Naive B cell (primary cell): ENCODE data around the gene SOX2. TPM values are rescaled to one million over a fixed set of nuclear protein-coding genes. Genes with fewer than 3 reads are reported as not detected.
A peak's percentile ranks its signal among the peaks of the same experiment; 100 is the strongest.

Source experiments
- ATAC-seq, 2 donors: fragments of 150-1000 bp; cut with Tn5 transposase; 2 replicates each; pipeline ENCODE4 v1.10.0; 2021; ENCODE audit warnings: low read depth in 2 of 2, mild to moderate bottlenecking in 2 of 2, moderate library complexity in 2 of 2
- DNase-seq: peaks from one replicate; pipeline ENCODE4 v3.0.0; 2022
- H3K27ac Mint-ChIP-seq, 6 donors: one replicate each; pipeline ENCODE4 v1.8.0; 2020 to 2022; ENCODE audit warnings: mild to moderate bottlenecking in 6 of 6, mixed read lengths in 6 of 6, moderate library complexity in 5 of 6, inconsistent platforms in 2 of 6
- H3K27me3 Mint-ChIP-seq, 3 donors: one replicate each; pipeline ENCODE4 v1.8.0; 2021 to 2022; ENCODE audit warnings: mixed read lengths in 3 of 3, mild to moderate bottlenecking in 1 of 3
- H3K36me3 Mint-ChIP-seq, 2 donors: one replicate each; pipeline ENCODE4 v1.8.0; 2020 to 2022; ENCODE audit warnings: mixed read lengths in 2 of 2, inconsistent platforms in 1 of 2, mild to moderate bottlenecking in 1 of 2
- H3K4me1 Mint-ChIP-seq, 3 donors: one replicate each; pipeline ENCODE4 v1.8.0; 2020 to 2022; ENCODE audit warnings: mixed read lengths in 3 of 3, inconsistent platforms in 1 of 3, mild to moderate bottlenecking in 1 of 3, moderate library complexity in 1 of 3
- H3K4me3 Mint-ChIP-seq, 8 donors: one replicate each; pipeline ENCODE4 v1.8.0; 2020 to 2022; ENCODE audit warnings: mild to moderate bottlenecking in 8 of 8, mixed read lengths in 8 of 8, moderate library complexity in 8 of 8, inconsistent platforms in 2 of 8
- H3K9me3 Mint-ChIP-seq, 7 donors: one replicate each; pipeline ENCODE4 v1.8.0; 2020 to 2022; ENCODE audit warnings: mixed read lengths in 7 of 7, mild to moderate bottlenecking in 5 of 7, inconsistent platforms in 2 of 7, moderate library complexity in 1 of 7
- polyA plus RNA-seq, 6 donors: library from polyadenylated mRNA; unstranded; fragments of 300-500 nt; fragmentation: Illumina TruSeq; gene quantifications; one replicate each; pipeline ENCODE4 v1.2.3, GENCODE V29; 2021; ENCODE audit warnings: low read depth in 6 of 6

The SOX2 gene
- polyA plus RNA-seq, 6 donors from 2014 or later: not detected

DNA sequence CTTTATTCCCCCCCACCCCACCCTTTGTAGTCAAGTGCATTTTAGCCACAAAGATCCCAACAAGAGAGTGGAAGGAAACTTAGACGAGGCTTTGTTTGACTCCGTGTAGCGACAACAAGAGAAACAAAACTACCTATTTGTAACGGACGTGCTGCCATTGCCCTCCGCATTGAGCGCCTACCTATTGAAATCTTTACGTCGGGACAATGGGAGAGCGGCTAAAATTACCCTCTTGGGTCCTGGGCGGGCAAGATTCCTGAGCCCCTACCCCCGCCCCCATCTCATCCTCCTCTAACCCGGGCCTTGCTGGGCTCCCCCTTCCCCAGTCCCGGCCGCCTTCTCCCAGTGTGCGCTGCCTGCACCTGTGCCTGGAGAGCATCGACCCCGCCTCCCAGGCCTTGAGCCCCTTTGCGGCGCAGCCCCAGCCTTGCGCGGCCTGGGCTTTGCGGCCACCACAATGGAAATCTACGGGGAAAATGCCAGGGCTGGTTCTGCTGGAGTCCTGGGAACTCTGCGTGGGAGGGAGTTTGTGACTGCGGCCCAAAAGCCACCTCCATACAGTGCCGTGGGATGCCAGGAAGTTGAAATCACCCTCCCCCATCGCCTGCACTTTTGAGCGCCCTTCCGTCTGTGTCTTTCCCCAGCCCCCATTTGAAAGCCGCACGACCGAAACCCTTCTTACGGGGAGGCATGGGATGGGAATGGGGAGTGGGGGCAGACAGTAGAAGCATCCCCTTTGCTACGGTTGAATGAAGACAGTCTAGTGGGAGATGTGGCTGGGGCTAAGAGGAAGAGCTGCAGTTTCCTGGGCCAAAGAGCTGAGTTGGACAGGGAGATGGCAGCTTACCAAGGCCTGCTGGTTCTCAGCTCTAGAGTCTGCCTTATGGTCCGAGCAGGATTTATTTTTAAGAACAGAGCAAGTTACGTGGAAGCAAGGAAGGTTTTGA lies 1.1 kb upstream of the SOX2 start:
- H3K4me3 Mint-ChIP-seq: peak overlapping the region in 4 of 8 donors; percentile 39 to 73 (median 54)
- peaks cover 0 to 17% (median 7%) of the 10 kb centered on the region in 7 donors for H3K9me3 Mint-ChIP-seq
- peaks cover 31 to 57% (median 42%) of the 10 kb centered on the region in 3 donors for H3K27me3 Mint-ChIP-seq
- peaks cover 1 to 6% of the 10 kb centered on the region in 2 donors for H3K36me3 Mint-ChIP-seq
- DNase-seq: no peak
- H3K27ac Mint-ChIP-seq: peak overlapping the region in 1 of 6 donors; percentile 47
- peaks cover 11 to 14% (median 11%) of the 10 kb centered on the region in 3 donors for H3K4me1 Mint-ChIP-seq
- no peak for ATAC-seq

DNA sequence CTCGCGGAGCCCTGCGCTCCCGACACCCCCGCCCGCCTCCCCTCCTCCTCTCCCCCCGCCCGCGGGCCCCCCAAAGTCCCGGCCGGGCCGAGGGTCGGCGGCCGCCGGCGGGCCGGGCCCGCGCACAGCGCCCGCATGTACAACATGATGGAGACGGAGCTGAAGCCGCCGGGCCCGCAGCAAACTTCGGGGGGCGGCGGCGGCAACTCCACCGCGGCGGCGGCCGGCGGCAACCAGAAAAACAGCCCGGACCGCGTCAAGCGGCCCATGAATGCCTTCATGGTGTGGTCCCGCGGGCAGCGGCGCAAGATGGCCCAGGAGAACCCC lies 464 bp downstream of the SOX2 start:
- peaks cover 36 to 59% (median 44%) of the 10 kb centered on the region in 3 donors for H3K27me3 Mint-ChIP-seq
- peaks cover 0 to 20% (median 10%) of the 10 kb centered on the region in 7 donors for H3K9me3 Mint-ChIP-seq
- no peak for ATAC-seq
- peaks cover 11 to 14% (median 11%) of the 10 kb centered on the region in 3 donors for H3K4me1 Mint-ChIP-seq
- peak overlapping the region in 1 of 6 donors; percentile 59 for H3K27ac Mint-ChIP-seq
- DNase-seq: no peak
- peak overlapping the region in 5 of 8 donors; percentile 29 to 86 (median 57) for H3K4me3 Mint-ChIP-seq
- peaks cover 6% of the 10 kb centered on the region in 2 donors for H3K36me3 Mint-ChIP-seq

GRCh38 chr3:181712553-181713279 lies 991 bp downstream of the SOX2 start:
- ATAC-seq (no peak), DNase-seq (no peak)
- H3K4me1 Mint-ChIP-seq: peaks cover 11 to 14% (median 11%) of the 10 kb centered on the region in 3 donors
- H3K4me3 Mint-ChIP-seq: peak overlapping the region in 5 of 8 donors; percentile 49 to 86 (median 57)
- H3K9me3 Mint-ChIP-seq: peaks cover 0 to 20% (median 10%) of the 10 kb centered on the region in 7 donors
- H3K27me3 Mint-ChIP-seq: peaks cover 35 to 59% (median 44%) of the 10 kb centered on the region in 3 donors
- peak overlapping the region in 2 of 6 donors; percentile 56 to 68 for H3K27ac Mint-ChIP-seq
- H3K36me3 Mint-ChIP-seq: peaks cover 6% of the 10 kb centered on the region in 2 donors

- H3K27ac Mint-ChIP-seq: peak overlapping the region in 2 of 6 donors; percentile 56 to 68
- DNase-seq (no peak), ATAC-seq (no peak)
- peaks cover 11 to 14% (median 11%) of the 10 kb centered on the region in 3 donors for H3K4me1 Mint-ChIP-seq
- peaks cover 6% of the 10 kb centered on the region in 2 donors for H3K36me3 Mint-ChIP-seq
- H3K4me3 Mint-ChIP-seq: peak overlapping the region in 3 of 8 donors; percentile 6 to 66 (median 29)
- H3K9me3 Mint-ChIP-seq: peaks cover 0 to 20% (median 10%) of the 10 kb centered on the region in 7 donors
- H3K27me3 Mint-ChIP-seq: peaks cover 33 to 59% (median 44%) of the 10 kb centered on the region in 3 donors
Measured at GRCh38 chr3:181713280-181713647, 1.5 kb downstream of the SOX2 start.

DNA sequence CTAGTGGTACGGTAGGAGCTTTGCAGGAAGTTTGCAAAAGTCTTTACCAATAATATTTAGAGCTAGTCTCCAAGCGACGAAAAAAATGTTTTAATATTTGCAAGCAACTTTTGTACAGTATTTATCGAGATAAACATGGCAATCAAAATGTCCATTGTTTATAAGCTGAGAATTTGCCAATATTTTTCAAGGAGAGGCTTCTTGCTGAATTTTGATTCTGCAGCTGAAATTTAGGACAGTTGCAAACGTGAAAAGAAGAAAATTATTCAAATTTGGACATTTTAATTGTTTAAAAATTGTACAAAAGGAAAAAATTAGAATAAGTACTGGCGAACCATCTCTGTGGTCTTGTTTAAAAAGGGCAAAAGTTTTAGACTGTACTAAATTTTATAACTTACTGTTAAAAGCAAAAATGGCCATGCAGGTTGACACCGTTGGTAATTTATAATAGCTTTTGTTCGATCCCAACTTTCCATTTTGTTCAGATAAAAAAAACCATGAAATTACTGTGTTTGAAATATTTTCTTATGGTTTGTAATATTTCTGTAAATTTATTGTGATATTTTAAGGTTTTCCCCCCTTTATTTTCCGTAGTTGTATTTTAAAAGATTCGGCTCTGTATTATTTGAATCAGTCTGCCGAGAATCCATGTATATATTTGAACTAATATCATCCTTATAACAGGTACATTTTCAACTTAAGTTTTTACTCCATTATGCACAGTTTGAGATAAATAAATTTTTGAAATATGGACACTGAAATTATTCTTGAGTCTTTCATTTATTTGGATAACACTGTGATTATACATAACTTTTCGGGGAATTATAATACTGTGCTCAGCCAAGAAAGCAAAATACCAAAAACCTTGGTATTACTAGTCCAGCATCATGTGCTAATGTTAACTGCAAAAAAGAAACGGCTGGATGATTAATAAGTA lies 2.2 kb downstream of the SOX2 start:
- peak overlapping the region in 3 of 8 donors; percentile 6 to 36 (median 19) for H3K4me3 Mint-ChIP-seq
- peaks cover 6 to 13% of the 10 kb centered on the region in 2 donors for H3K36me3 Mint-ChIP-seq
- ATAC-seq: no peak
- no peak for DNase-seq
- peak overlapping the region in 2 of 6 donors; percentile 56 to 68 for H3K27ac Mint-ChIP-seq
- H3K9me3 Mint-ChIP-seq: peaks cover 0 to 20% (median 10%) of the 10 kb centered on the region in 7 donors
- H3K4me1 Mint-ChIP-seq: peaks cover 11 to 14% (median 11%) of the 10 kb centered on the region in 3 donors
- peaks cover 40 to 61% (median 49%) of the 10 kb centered on the region in 3 donors for H3K27me3 Mint-ChIP-seq

DNA sequence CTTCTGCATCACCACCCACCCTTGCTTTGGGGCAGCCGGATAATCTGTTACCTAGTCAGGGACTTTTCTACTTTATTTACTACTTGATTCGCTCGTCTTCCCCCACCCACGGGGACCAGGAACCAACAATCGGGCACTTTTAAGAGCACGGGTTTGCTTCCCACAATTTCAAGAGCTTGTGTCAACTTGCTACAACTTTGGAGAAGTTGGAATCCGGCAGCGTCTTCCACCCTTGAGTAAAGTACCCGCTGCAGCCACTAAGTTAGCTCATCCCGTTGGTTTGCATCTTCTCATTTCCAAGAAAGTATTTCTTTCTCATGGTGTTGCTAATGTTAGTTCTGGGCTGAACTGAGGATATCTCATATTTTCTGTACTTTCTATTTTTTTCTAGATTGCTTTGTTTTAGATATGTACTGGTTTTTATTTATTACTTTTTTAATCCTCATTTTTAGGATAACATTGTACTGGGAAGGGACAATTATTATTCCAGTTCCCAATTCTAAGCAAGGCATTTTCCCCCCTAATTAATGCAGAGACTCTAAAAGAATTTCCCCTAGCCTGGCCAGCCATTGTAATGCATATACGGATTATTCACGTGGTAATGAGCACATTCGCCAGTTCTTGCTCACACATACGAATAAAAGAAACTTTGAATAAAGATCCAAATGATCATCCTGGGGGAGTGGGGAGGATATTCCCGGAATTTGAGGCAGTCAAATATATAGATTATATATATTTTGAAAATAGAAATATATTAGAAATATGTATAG lies 4.0 kb downstream of the SOX2 start:
- no peak for ATAC-seq
- Mint-ChIP-seq H3K4me1 (peaks cover 3 to 15% (median 4%) of the 10 kb centered on the region in 3 donors), H3K9me3 (peaks cover 0 to 24% (median 14%) of the 10 kb centered on the region in 7 donors), H3K4me3 (peak overlapping the region in 1 of 8 donors; percentile 40), H3K36me3 (peaks cover 6 to 19% of the 10 kb centered on the region in 2 donors), H3K27ac (peak overlapping the region in 1 of 6 donors; percentile 32), H3K27me3 (peaks cover 58 to 67% (median 64%) of the 10 kb centered on the region in 3 donors)
- DNase-seq: no peak

- H3K4me3 Mint-ChIP-seq: no peak overlapping the region
- peaks cover 6 to 19% of the 10 kb centered on the region in 2 donors for H3K36me3 Mint-ChIP-seq
- H3K9me3 Mint-ChIP-seq: peaks cover 0 to 36% (median 14%) of the 10 kb centered on the region in 7 donors
- DNase-seq: no peak
- H3K27me3 Mint-ChIP-seq: peaks cover 70 to 79% (median 76%) of the 10 kb centered on the region in 3 donors
- H3K4me1 Mint-ChIP-seq: peaks cover 3 to 15% (median 4%) of the 10 kb centered on the region in 3 donors
- no peak overlapping the region for H3K27ac Mint-ChIP-seq
- ATAC-seq: no peak
Measured at GRCh38 chr3:181716966-181717365, 5.2 kb downstream of the SOX2 start.

DNA sequence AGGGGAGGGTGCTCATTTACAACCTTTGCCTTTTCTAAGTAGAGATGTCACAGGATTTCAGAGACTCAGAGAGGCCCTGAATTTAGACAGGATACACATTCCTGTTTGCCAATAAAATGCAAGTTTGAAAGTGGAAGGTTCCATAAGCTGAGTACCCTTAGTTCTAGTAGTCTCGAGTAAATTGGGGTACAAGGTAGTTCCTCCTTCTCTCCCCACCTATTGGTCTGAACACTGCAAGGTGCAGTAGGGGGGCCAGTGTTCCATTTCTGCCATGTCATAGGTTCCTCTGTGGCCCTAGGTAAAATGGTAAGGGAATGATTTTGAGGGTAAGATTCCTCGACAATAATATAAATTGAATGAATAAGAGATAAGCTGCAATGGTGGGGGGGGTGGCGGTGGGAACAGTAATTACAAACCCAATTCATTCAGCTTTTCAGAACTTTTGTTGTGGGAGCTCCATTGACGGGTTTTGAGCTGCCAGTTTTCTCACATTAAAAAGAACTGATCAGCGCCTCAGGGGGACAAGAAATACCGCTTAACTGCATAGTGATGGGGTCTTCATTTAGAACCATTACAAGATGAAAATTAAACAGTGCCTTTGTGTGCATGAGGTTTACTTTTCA lies 5.9 kb downstream of the SOX2 start:
- Mint-ChIP-seq H3K36me3 (peaks cover 6 to 19% of the 10 kb centered on the region in 2 donors), H3K27me3 (peaks cover 77 to 86% (median 79%) of the 10 kb centered on the region in 3 donors), H3K27ac (no peak overlapping the region), H3K9me3 (peaks cover 0 to 41% (median 14%) of the 10 kb centered on the region in 7 donors), H3K4me1 (peaks cover 3 to 15% (median 4%) of the 10 kb centered on the region in 3 donors), H3K4me3 (no peak overlapping the region)
- no peak for ATAC-seq
- no peak for DNase-seq

- Mint-ChIP-seq H3K27me3 (peaks cover 84 to 86% (median 86%) of the 10 kb centered on the region in 3 donors), H3K4me1 (peaks cover 0 to 9% (median 0%) of the 10 kb centered on the region in 3 donors), H3K36me3 (peaks cover 6 to 22% of the 10 kb centered on the region in 2 donors), H3K27ac (no peak overlapping the region), H3K9me3 (peaks cover 0 to 44% (median 14%) of the 10 kb centered on the region in 7 donors), H3K4me3 (no peak overlapping the region)
- DNase-seq (no peak), ATAC-seq (no peak)
Measured at GRCh38 chr3:181718369-181718768, 6.6 kb downstream of the SOX2 start.

DNA sequence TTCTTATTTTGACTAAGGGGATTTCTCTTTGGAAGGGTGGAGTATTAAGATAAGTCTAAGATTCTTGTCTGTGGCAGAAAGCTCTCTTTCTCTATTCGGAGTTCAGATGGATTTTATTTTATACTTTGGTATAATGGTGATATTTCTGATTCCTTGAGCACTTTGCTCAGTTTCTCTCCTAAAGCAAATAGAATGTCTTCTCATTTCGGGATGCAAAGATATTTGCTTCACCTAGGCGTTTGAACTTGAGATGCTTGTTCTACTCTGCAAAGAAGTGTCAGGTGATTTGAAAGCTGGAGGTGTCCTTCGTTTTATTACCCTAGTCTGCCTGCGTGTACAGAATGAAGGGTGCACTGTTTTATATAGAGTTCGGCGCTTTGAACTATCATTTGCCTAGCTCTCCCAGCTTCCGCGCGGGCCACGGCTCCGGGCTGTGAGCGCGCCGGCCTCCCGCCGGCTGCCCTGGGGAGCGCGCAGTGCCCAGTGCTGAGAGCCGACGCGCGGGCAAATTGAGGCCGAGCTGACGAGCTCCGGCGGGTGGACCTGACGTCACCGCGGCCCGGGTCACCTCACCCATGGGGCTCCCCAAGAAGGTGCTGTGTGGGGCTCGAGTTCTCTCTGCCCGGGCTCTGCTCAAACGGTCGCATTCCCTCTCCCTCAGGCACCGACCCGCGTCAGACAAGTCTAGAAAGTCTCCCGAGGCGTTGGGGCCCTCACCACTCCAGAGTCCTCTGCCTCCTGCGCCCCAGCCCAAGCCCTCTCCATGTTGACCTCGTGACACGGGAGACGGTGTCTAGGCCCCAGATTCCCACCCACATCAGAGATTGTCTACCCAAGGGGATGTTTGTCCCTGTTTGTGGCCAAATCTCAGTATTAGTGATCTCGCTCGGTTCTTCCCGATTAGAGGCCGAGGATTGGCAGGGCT lies 7.5 kb downstream of the SOX2 start:
- H3K4me3 Mint-ChIP-seq: peak overlapping the region in 2 of 8 donors; percentile 12 to 15
- no peak for DNase-seq
- H3K27me3 Mint-ChIP-seq: peaks cover 90 to 93% (median 91%) of the 10 kb centered on the region in 3 donors
- peaks cover 0 to 48% (median 18%) of the 10 kb centered on the region in 7 donors for H3K9me3 Mint-ChIP-seq
- peak overlapping the region in 3 of 6 donors; percentile 30 to 89 (median 57) for H3K27ac Mint-ChIP-seq
- H3K4me1 Mint-ChIP-seq: peaks cover 0 to 9% (median 0%) of the 10 kb centered on the region in 3 donors
- peaks cover 6 to 31% of the 10 kb centered on the region in 2 donors for H3K36me3 Mint-ChIP-seq
- no peak for ATAC-seq
